BJ (cell line): Measurements from ENCODE around the gene RPUSD3. TPM values are rescaled to one million over a fixed set of nuclear protein-coding genes. Genes with fewer than 3 reads are reported as not detected.
"Not testable (repeated sequence)": the region's sequence is repeated elsewhere in the genome, so short reads cannot be mapped to it uniquely, and the experiment has no call there.

Experiments
- CTCF ChIA-PET: fragments of 350-600 bp; formaldehyde crosslinking; extraction: SDS; loops from one replicate; lab custom pipeline; 2021; ENCODE audit warnings: antibody characterized with exemption, inconsistent platforms; lab: Yijun Ruan, JAX
- POLR2A ChIA-PET: fragments of 300-600 bp; sonication (Branson Sonifier 250); formaldehyde crosslinking; extraction: SDS; loops from one replicate; lab custom pipeline; 2021; ENCODE audit warnings: antibody characterized with exemption; lab: Charles Lee
- DNase-seq: peaks from one replicate; pipeline ENCODE4 v3.0.0-alpha.2; 2011; ENCODE audit warnings: low read depth
- H3K27me3 ChIP-seq: 2 replicates; pipeline ENCODE4 v1.6.0; 2011; ENCODE audit warnings: low read length; ENCODE audit not compliant: control insufficient read depth, insufficient read depth
- H3K36me3 ChIP-seq: 2 replicates; pipeline ENCODE4 v1.5.1; 2011; ENCODE audit warnings: low read length; ENCODE audit not compliant: control insufficient read depth, insufficient read depth
- H3K4me3 ChIP-seq: 2 replicates; pipeline ENCODE4 v1.5.1; 2011; ENCODE audit warnings: low read depth, mild to moderate bottlenecking, control low read depth, low read length
- CTCF ChIP-seq: IDR thresholded peaks from 2 replicates; pipeline ENCODE4 v1.5.1; 2011; ENCODE audit warnings: low read depth, mild to moderate bottlenecking, control low read depth, inconsistent platforms, low read length, moderate library complexity; ENCODE audit not compliant: insufficient read depth
- polyA plus RNA-seq: library from polyadenylated mRNA; depleted of rRNA; stranded (reverse); fragments of >200 nt; gene quantifications from 2 replicates; pipeline ENCODE4 v1.2.3, GENCODE V29; 2011

Gene RPUSD3
- polyA plus RNA-seq, 1 experiment = 44.9 TPM

- H3K27me3 ChIP-seq, POLR2A ChIA-PET, DNase-seq, H3K4me3 ChIP-seq, H3K36me3 ChIP-seq: not testable (repeated sequence)
- CTCF ChIA-PET = interaction anchor here (0.6 to 1.5 kb wide), 9 partner anchors 35 to 373 kb away, joined by 3 to 6 read pairs (median 3); no protein-coding TSS in a partner anchor
- TF ChIP-seq CTCF = peak; percentile 53
Observed at GRCh38 chr3:9848860-9849259, 5.1 kb upstream of the RPUSD3 start.

DNA sequence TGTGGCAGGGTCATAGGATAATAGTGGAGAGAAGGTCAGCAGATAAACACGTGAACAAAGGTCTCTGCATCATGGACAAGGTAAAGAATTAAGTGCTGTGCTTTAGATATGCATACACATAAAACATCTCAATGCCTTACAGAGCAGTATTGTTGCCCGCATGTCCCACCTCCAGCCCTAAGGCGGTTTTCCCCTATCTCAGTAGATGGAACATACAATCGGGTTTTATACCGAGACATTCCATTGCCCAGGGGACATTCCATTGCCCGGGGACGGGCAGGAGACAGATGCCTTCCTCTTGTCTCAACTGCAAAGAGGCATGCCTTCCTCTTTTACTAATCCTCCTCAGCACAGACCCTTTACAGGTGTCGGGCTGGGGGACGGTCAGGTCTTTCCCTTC, 4.1 kb upstream of the RPUSD3 start:
- H3K36me3 ChIP-seq, H3K4me3 ChIP-seq, POLR2A ChIA-PET, DNase-seq, H3K27me3 ChIP-seq: not testable (repeated sequence)
- CTCF ChIA-PET = interaction anchor here (0.6 to 1.4 kb wide), 3 partner anchors 44 to 85 kb away, joined by 3 to 4 read pairs (median 3); no protein-coding TSS in a partner anchor

DNA sequence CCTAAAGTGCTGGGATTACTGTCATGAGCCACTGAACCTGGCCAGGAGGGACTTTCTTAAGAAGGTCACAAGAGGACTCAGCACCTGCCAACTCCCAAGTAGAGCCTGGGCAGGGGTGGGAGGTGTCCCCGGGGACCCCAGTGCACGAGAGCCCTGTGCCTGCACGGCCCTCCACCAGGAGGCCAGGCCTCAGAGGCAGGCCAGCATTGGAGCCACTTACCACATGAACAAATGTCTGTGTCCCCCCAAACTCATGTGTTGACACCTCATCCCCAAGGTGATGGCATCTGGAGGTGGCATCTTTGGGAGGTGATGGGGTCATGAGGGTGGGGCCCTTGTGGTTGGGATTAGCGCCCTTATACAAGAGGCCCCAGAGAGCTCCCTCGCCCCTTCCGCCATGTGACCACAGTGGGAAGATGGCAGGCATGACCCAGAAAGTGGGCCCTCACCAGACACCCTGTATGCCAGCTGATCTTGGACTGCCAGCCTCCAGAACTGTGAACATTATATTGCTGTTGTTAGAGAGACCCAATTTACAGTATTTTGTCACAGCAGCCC, 3.2 kb upstream of the RPUSD3 start:
- Histone ChIP-seq H3K27me3 (no peaks in the 10 kb centered on the region; the same call in 1 of the 2 replicates), H3K36me3 (no peaks in the 10 kb centered on the region), H3K4me3 (no peak overlapping the region)
- ChIA-PET POLR2A (no interaction called here), CTCF (no interaction called here)
- no peak for TF ChIP-seq CTCF
- no peak for DNase-seq

GRCh38 chr3:9846231-9846630, 2.4 kb upstream of the RPUSD3 start:
- ChIA-PET POLR2A (no interaction called here), CTCF (interaction anchor here (0.5 to 1.8 kb wide), 3 partner anchors 100 to 405 kb away, joined by 3 to 7 read pairs (median 3); no protein-coding TSS in a partner anchor)
- H3K4me3 ChIP-seq = no peak overlapping the region
- no peak for DNase-seq
- H3K27me3 ChIP-seq = no peaks in the 10 kb centered on the region
- H3K36me3 ChIP-seq = peaks cover 3% of the 10 kb centered on the region
- no peak for TF ChIP-seq CTCF

DNA sequence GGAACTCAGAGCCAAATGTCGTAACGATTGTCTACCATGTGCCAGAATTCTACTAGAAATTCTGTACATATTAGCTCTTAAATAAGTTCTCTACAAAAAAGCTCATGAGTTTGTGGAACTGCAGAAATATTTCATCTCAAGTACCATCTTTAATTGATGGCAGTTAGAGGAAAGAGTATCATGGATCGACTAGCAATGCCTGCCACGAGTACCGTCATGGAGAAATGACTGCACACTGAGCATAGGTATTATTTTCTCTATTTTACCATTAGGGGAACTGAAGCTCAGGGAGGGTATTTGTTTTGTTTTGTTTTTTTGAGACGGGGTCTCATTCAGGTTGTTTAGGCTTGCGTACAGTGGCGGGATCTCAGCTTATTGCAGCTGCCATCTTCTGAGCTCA, 2.8 kb downstream of the RPUSD3 start:
- Histone ChIP-seq H3K36me3 (peaks cover 9% of the 10 kb centered on the region), H3K27me3 (no peaks in the 10 kb centered on the region), H3K4me3 (no peak overlapping the region)
- TF ChIP-seq CTCF = no peak
- POLR2A ChIA-PET = no interaction called here
- no peak for DNase-seq
- CTCF ChIA-PET = interaction anchor here (1.5 to 1.9 kb wide), 2 partner anchors 10 to 92 kb away, joined by 6 to 7 read pairs; partner anchors contain the start of gene CRELD1
